ENCODE measurements around the gene CYP21A2. TPM values are rescaled to one million over a fixed set of nuclear protein-coding genes. Genes with fewer than 3 reads are reported as not detected.
"Not testable (repeated sequence)": the region's sequence is repeated elsewhere in the genome, so short reads cannot be mapped to it uniquely, and the experiment has no call there.

CYP21A2 gene
- total RNA-seq, 4 donors from 2014 or later = 1.0 to 15.3 (median 3.9) TPM

GRCh38 chr6:32055756-32056155 is 17.5 kb downstream of the CYP21A2 start:
- not testable (repeated sequence) for H3K4me3 ChIP-seq; H3K9me3 ChIP-seq; H3K27ac ChIP-seq; DNase-seq (ENCODE audit: low spot score in 2 of 2); H3K27me3 ChIP-seq
- Histone ChIP-seq H3K36me3 (peaks cover 0 to 66% (median 0%) of the 10 kb centered on the region in 3 donors), H3K4me1 (peaks cover 0 to 32% (median 11%) of the 10 kb centered on the region in 4 donors)
- WGBS, 2 donors = 91 to 93% methylated on average over 20 to 21 of the region's 21 CpGs

- Histone ChIP-seq H3K27ac (peak overlapping the region in 1 of 4 donors; percentile 36), H3K36me3 (peaks cover 0 to 71% (median 0%) of the 10 kb centered on the region in 3 donors), H3K4me1 (peaks cover 0 to 36% (median 11%) of the 10 kb centered on the region in 4 donors), H3K27me3 (no peaks in the 10 kb centered on the region), H3K9me3 (no peaks in the 10 kb centered on the region), H3K4me3 (no peak overlapping the region)
- TF ChIP-seq CTCF (IDR thresholded peaks at IDR 0.05) = no peak
- TF ChIP-seq POLR2A (IDR thresholded peaks at IDR 0.05) = no peak
- TF ChIP-seq EP300 (IDR thresholded peaks at IDR 0.05) = no peak
- 92 to 100% methylated on average over 2 to 7 of the region's 7 CpGs for WGBS, 2 donors
- DNase-seq (ENCODE audit: low spot score in 2 of 2) = no peak
Observed at GRCh38 chr6:32056254-32056653, 18.0 kb downstream of the CYP21A2 start.

- no peaks in the 10 kb centered on the region for H3K27me3 ChIP-seq
- no peak overlapping the region for H3K4me3 ChIP-seq
- DNase-seq (ENCODE audit: low spot score in 2 of 2) = no peak
- TF ChIP-seq CTCF (IDR thresholded peaks at IDR 0.05) (no peak), EP300 (IDR thresholded peaks at IDR 0.05) (no peak), POLR2A (IDR thresholded peaks at IDR 0.05) (no peak)
- H3K36me3 ChIP-seq = peaks cover 0 to 75% (median 0%) of the 10 kb centered on the region in 3 donors
- peak overlapping the region; percentile 2 to 74 (median 52) for H3K27ac ChIP-seq
- H3K4me1 ChIP-seq = peaks cover 0 to 36% (median 11%) of the 10 kb centered on the region in 4 donors
- WGBS, 2 donors = 79 to 87% methylated on average over 17 of the region's 17 CpGs
- no peaks in the 10 kb centered on the region for H3K9me3 ChIP-seq
Observed at GRCh38 chr6:32057966-32058365, 19.8 kb downstream of the CYP21A2 start.

GRCh38 chr6:32058511-32058963 is 20.3 kb downstream of the CYP21A2 start:
- Histone ChIP-seq H3K9me3 (no peaks in the 10 kb centered on the region), H3K36me3 (peaks cover 0 to 73% (median 0%) of the 10 kb centered on the region in 3 donors), H3K27ac (peak overlapping the region; percentile 2 to 74 (median 52)), H3K4me1 (peaks cover 0 to 37% (median 11%) of the 10 kb centered on the region in 4 donors), H3K4me3 (no peak overlapping the region), H3K27me3 (no peaks in the 10 kb centered on the region)
- TF ChIP-seq EP300 (IDR thresholded peaks at IDR 0.05) (peak in 1 of 2 donors; percentile 36), CTCF (IDR thresholded peaks at IDR 0.05) (no peak)
- no peak for DNase-seq (ENCODE audit: low spot score in 2 of 2)
- 28% methylated on average over 11 of the region's 11 CpGs for WGBS, 2 donors

- no peak for TF ChIP-seq EP300 (IDR thresholded peaks at IDR 0.05)
- no peak for TF ChIP-seq POLR2A (IDR thresholded peaks at IDR 0.05)
- no peak for TF ChIP-seq CTCF (IDR thresholded peaks at IDR 0.05)
- Histone ChIP-seq H3K4me1 (peaks cover 0 to 44% (median 11%) of the 10 kb centered on the region in 4 donors), H3K4me3 (no peak overlapping the region), H3K9me3 (no peaks in the 10 kb centered on the region), H3K36me3 (peaks cover 0 to 68% (median 0%) of the 10 kb centered on the region in 3 donors), H3K27ac (peak overlapping the region in 2 of 4 donors; percentile 18 to 49), H3K27me3 (no peaks in the 10 kb centered on the region)
- DNase-seq (ENCODE audit: low spot score in 2 of 2) = no peak
- 79 to 85% methylated on average over 26 to 28 of the region's 28 CpGs for WGBS, 2 donors
Observed at GRCh38 chr6:32060966-32061655, 22.9 kb downstream of the CYP21A2 start.
